PC-9 (cell line): Measurements from ENCODE around the gene FBXO22.

Experiments
- CTCF ChIP-seq: fragments of 200-600 bp; sonication (generic); conservative IDR thresholded peaks from 2 replicates; pipeline ENCODE4 v1.6.1; 2017; ENCODE audit warnings: mixed run types, antibody characterized with exemption, mild to moderate bottlenecking, moderate library complexity
- EZH2 ChIP-seq: fragments of 200-600 bp; sonication (generic); IDR thresholded peaks from 2 replicates; pipeline ENCODE4 v1.8.0; 2017; ENCODE audit warnings: antibody characterized with exemption, low read depth

- TF ChIP-seq CTCF = no peak
- no peak for TF ChIP-seq EZH2
Observed at GRCh38 chr15:75862796-75863195, 40.9 kb upstream of the FBXO22 start.
